BE2C (cell line): Measurements from ENCODE around the gene C14orf132.

Experiments used
- DNase-seq: peaks from one replicate; pipeline ENCODE4 v3.0.0-alpha.2; 2020
- H3K27me3 ChIP-seq: fragments of 250-450 bp; sonication (Bioruptor Pico); 2 replicates; pipeline ENCODE4 v1.5.1; 2020; ENCODE audit warnings: mild to moderate bottlenecking
- H3K36me3 ChIP-seq: fragments of 250-450 bp; sonication (Bioruptor Pico); 2 replicates; pipeline ENCODE4 v1.5.1; 2020; ENCODE audit warnings: mild to moderate bottlenecking
- H3K4me1 ChIP-seq: fragments of 250-450 bp; sonication (Bioruptor Pico); 2 replicates; pipeline ENCODE4 v1.5.1; 2020
- H3K4me3 ChIP-seq: 2 replicates; pipeline ENCODE4 v1.5.1; 2011; ENCODE audit warnings: low read depth, low read length
- H3K9me3 ChIP-seq: fragments of 250-450 bp; sonication (Bioruptor Pico); 2 replicates; pipeline ENCODE4 v1.5.1; 2020
- TF ChIP-seq, protein P1 (sequence below): IDR thresholded peaks from 2 replicates; pipeline ENCODE4 v1.5.1; 2012; ENCODE audit warnings: mild to moderate bottlenecking, low read depth, low read length

Gene C14orf132

DNA sequence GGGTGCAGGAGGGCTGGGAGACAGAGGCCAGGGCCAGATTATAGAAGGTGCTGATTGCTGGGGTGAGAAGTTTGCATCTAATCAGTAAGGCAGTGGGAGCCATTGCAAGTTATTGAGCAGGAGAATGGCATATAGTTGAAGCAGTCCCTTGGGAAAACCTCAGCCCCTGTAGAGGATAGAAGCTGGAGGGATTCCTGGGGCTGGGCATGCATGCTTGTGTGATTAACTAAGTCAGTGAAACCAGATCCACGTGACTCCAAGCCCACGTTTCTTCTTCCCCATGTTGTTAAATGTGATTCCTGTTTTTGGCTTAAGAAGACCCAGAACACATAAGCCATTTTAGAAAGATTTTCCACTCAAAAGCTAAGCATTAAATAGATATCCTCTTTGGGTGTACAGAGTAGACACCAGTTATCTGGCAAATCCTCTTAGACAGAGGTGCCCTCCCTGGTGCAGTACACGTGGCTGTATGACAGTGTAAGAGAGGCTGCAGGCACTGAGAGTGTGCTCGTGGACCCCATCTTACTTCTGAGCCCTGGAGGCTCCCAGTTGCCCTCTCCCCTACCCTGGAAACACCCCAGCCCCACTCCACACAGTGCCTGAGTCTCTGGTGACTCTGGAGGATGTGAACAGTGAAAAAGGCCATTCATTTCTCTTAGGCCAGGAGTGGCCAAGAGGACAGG is 3.2 kb downstream of the C14orf132 start:
- H3K27me3 ChIP-seq, result no peaks in the 10 kb centered on the region
- peaks cover 3% of the 10 kb centered on the region; the same call in 1 of the 2 replicates for H3K4me1 ChIP-seq
- TF ChIP-seq, protein P1, sequence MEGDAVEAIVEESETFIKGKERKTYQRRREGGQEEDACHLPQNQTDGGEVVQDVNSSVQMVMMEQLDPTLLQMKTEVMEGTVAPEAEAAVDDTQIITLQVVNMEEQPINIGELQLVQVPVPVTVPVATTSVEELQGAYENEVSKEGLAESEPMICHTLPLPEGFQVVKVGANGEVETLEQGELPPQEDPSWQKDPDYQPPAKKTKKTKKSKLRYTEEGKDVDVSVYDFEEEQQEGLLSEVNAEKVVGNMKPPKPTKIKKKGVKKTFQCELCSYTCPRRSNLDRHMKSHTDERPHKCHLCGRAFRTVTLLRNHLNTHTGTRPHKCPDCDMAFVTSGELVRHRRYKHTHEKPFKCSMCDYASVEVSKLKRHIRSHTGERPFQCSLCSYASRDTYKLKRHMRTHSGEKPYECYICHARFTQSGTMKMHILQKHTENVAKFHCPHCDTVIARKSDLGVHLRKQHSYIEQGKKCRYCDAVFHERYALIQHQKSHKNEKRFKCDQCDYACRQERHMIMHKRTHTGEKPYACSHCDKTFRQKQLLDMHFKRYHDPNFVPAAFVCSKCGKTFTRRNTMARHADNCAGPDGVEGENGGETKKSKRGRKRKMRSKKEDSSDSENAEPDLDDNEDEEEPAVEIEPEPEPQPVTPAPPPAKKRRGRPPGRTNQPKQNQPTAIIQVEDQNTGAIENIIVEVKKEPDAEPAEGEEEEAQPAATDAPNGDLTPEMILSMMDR, result no peak
- no peaks in the 10 kb centered on the region for H3K9me3 ChIP-seq
- no peak overlapping the region for H3K4me3 ChIP-seq
- peak; percentile 24 for DNase-seq
- peaks cover 14% of the 10 kb centered on the region for H3K36me3 ChIP-seq

DNA sequence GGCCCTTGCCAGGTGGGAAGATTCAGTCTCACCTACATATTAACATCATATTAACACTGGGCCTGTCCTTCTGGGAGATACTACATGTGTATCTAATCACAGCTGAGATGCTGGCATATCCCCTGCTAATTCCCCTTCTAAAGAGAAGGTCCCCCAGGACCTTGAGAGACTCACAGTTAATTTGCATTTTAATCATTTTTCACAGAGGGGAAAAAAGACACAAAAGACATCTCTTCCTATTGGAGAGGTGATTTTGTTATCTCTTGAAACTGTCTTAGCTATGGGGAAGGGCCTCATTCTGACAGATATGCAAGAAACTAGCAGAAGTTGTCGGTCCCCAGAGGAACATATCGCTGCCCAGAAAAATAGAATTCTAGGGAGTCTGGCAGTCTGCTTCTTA is 7.5 kb downstream of the C14orf132 start:
- H3K4me1 ChIP-seq, result peaks cover 18% of the 10 kb centered on the region
- H3K9me3 ChIP-seq, result no peaks in the 10 kb centered on the region
- no peak overlapping the region for H3K4me3 ChIP-seq
- DNase-seq, result no peak
- H3K36me3 ChIP-seq, result peaks cover 14% of the 10 kb centered on the region
- TF ChIP-seq, protein P1, result no peak
- H3K27me3 ChIP-seq, result no peaks in the 10 kb centered on the region

DNA sequence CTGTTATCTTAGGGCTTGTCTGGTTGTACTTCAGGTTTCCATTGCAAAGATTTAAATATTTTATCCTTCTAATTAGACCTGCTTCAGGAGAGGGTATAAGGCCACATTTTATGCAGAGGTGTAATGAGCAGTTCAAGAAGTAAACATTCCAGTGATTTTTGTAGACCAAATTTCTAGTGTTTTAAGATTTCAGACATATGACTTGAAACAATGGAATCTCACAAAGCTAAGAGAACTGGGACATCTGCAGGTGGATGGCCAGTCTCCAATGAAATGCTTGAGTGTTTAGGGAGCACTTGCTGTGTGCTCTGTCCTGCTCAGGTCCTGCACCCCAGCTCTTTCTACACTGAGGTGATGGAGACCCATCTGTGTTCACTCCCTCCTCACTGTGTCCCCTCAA is 7.9 kb downstream of the C14orf132 start:
- Histone ChIP-seq H3K9me3 (no peaks in the 10 kb centered on the region), H3K4me1 (peaks cover 19% of the 10 kb centered on the region), H3K4me3 (no peak overlapping the region), H3K27me3 (no peaks in the 10 kb centered on the region), H3K36me3 (peaks cover 15% of the 10 kb centered on the region)
- no peak for DNase-seq
- TF ChIP-seq, protein P1, result no peak

DNA sequence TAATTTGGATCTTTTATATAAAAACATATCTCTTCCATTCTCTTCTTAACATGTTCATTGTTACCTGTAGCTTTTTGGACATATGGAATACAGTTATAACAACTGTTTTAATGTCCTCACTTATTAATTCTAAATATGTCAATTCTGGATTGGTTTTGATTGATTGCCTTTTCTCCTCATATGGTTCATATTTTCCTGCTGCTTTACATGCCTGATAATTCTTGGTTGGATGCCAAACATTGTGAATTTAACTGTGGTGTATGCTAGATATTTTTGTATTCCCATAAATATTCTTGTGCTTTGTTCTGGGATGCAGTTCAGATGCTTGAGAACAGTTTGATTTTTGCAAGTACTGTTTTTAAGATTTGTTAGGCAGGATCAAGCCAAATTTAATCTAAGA is 10.8 kb downstream of the C14orf132 start:
- peaks cover 23% of the 10 kb centered on the region for H3K36me3 ChIP-seq
- no peaks in the 10 kb centered on the region for H3K27me3 ChIP-seq
- TF ChIP-seq, protein P1, result no peak
- H3K9me3 ChIP-seq, result no peaks in the 10 kb centered on the region
- no peak overlapping the region for H3K4me3 ChIP-seq
- peaks cover 30% of the 10 kb centered on the region for H3K4me1 ChIP-seq
- DNase-seq, result no peak

DNA sequence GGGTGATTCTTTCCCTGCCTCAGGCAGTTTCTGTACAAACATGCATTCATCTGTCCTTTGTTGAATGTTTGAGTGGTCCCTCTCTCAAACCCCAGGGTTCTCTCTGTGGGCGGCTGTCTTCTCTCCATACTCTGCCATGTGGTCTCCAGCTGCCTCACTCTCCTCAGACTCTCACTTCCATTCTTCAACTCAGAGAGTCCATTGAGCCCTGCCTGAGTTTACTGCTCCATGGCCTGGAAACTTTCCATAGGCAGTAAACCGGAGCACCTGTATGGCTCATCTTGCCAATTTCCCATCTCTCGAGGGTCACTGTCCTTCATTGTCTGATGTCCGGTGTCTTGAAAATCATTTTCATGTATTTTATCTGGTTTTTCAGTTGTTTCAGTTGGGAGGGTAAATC is 11.3 kb downstream of the C14orf132 start:
- DNase-seq, result no peak
- no peaks in the 10 kb centered on the region for H3K27me3 ChIP-seq
- no peaks in the 10 kb centered on the region for H3K9me3 ChIP-seq
- H3K4me3 ChIP-seq, result no peak overlapping the region
- TF ChIP-seq, protein P1, result no peak
- peaks cover 20% of the 10 kb centered on the region for H3K36me3 ChIP-seq
- H3K4me1 ChIP-seq, result peaks cover 32% of the 10 kb centered on the region

DNA sequence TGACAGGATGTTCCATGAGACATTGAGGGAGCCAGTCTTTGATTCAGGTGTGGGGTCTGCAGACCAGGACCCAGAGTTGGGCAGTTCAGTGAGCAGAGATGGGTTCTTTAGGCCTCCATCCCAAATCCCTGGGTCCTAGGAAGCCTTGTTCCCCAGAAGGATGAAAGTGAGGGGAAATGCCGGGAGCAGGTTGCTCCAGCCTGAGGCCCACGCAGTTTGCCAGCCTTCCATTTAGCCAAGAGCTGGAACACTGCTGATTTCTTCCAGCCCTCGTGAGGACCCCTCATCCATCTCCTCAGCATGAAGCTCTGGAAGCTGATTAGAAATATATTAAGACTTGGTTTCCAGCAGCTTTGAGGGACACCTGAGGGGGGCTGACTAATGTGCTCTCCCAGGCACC is 12.1 kb downstream of the C14orf132 start:
- H3K36me3 ChIP-seq, result peaks cover 20% of the 10 kb centered on the region
- H3K9me3 ChIP-seq, result no peaks in the 10 kb centered on the region
- no peaks in the 10 kb centered on the region for H3K27me3 ChIP-seq
- no peak for DNase-seq
- H3K4me1 ChIP-seq, result peaks cover 32% of the 10 kb centered on the region
- TF ChIP-seq, protein P1, result no peak
- no peak overlapping the region for H3K4me3 ChIP-seq
